GM23248 (cell line): ENCODE measurements around the gene NHLH1.

ENCODE experiments used
- EZH2 ChIP-seq: fragments of 200-600 bp; sonication (generic); IDR thresholded peaks from 2 replicates; pipeline ENCODE4 v1.6.1; 2018; ENCODE audit warnings: antibody characterized with exemption, mild to moderate bottlenecking; ENCODE audit not compliant: insufficient read depth, poor library complexity, severe bottlenecking
- EZH2phosphoT487 ChIP-seq: fragments of 200-600 bp; sonication (generic); IDR thresholded peaks from 2 replicates; pipeline ENCODE4 v1.6.1; 2018; ENCODE audit warnings: antibody characterized with exemption, moderate library complexity, mild to moderate bottlenecking, low read depth; ENCODE audit not compliant: insufficient read depth

- TF ChIP-seq EZH2phosphoT487 = no peak
- no peak for TF ChIP-seq EZH2
These were observed 40.5 kb upstream of the NHLH1 start for GRCh38 chr1:160326418-160326817.
